Osteoblast (primary cell): Measurements from ENCODE around the gene CHRM2. TPM values are rescaled to one million over a fixed set of nuclear protein-coding genes. Genes with fewer than 3 reads are reported as not detected.

Experiments
- DNase-seq: peaks from one replicate; pipeline ENCODE4 v3.0.0; 2011; ENCODE audit warnings: low spot score, mixed read lengths; ENCODE audit not compliant: insufficient read length; ENCODE audit errors: missing footprints
- H2AFZ ChIP-seq: 2 replicates; pipeline ENCODE4 v1.6.0; 2011; ENCODE audit warnings: mild to moderate bottlenecking, low read length
- H3K27ac ChIP-seq: 2 replicates; pipeline ENCODE4 v1.5.1; 2011; ENCODE audit warnings: mild to moderate bottlenecking, low read depth, low read length, moderate library complexity
- H3K27me3 ChIP-seq: 2 replicates; pipeline ENCODE4 v1.6.0; 2012; ENCODE audit warnings: mild to moderate bottlenecking, control low read depth, inconsistent platforms, low read length, moderate library complexity; ENCODE audit not compliant: insufficient read depth
- H3K36me3 ChIP-seq: 2 replicates; pipeline ENCODE4 v1.5.1; 2011; ENCODE audit warnings: mild to moderate bottlenecking, low read length, control low read depth, moderate library complexity; ENCODE audit not compliant: insufficient read depth
- H3K4me1 ChIP-seq: 2 replicates; pipeline ENCODE4 v1.5.1; 2011; ENCODE audit warnings: mild to moderate bottlenecking, low read length, control low read depth, moderate library complexity; ENCODE audit not compliant: insufficient read depth
- H3K4me2 ChIP-seq: 2 replicates; pipeline ENCODE4 v1.6.0; 2011; ENCODE audit warnings: mild to moderate bottlenecking, low read length; ENCODE audit not compliant: insufficient read depth
- H3K4me3 ChIP-seq: fragments of 200-600 bp; sonication (generic); 3 replicates; pipeline ENCODE4 v1.5.1; 2012; ENCODE audit warnings: mild to moderate bottlenecking, low read length, inconsistent platforms; ENCODE audit not compliant: insufficient read depth
- H3K79me2 ChIP-seq: 2 replicates; pipeline ENCODE4 v1.6.0; 2012; ENCODE audit warnings: mild to moderate bottlenecking, low read length, control low read depth, inconsistent platforms; ENCODE audit not compliant: insufficient read depth
- H3K9me3 ChIP-seq: 2 replicates; pipeline ENCODE4 v1.5.1; 2011; ENCODE audit warnings: low read depth, low read length, control low read depth
- H4K20me1 ChIP-seq: 2 replicates; pipeline ENCODE4 v1.6.0; 2012; ENCODE audit warnings: mild to moderate bottlenecking, low read length, control low read depth; ENCODE audit not compliant: insufficient read depth
- total RNA-seq: library from RNA; depleted of rRNA; stranded (reverse); fragments of >200 nt; gene quantifications from 2 replicates; pipeline ENCODE4 v1.2.3, GENCODE V29; 2012
- TF ChIP-seq, protein P1 (sequence below): IDR thresholded peaks from 2 replicates; pipeline ENCODE4 v1.5.1; 2011; ENCODE audit warnings: mild to moderate bottlenecking, low read depth, low read length, moderate library complexity; ENCODE audit errors: extremely low read depth

CHRM2 gene
- total RNA-seq, 1 donor = under 0.01 TPM

DNA sequence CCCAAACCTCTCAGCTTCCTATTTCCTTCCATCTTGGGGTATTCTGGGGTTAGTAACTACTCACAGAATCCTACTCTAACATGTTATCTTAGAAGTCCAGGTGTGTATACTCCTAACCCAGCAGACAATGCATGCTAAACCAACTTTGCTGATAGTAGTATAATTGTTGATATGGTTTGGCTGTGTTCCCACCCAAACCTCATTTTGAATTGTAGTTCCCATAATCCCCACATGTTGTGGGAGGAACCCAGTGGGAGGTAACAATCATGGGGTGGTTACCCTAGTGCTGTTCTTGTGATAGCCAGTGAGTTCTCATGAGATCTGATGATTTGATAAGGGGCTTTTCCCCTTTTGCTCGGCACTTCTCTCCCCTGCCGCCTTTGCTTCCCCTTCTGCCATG is 135.1 kb downstream of the CHRM2 start:
- H3K36me3 ChIP-seq = no peaks in the 10 kb centered on the region
- no peaks in the 10 kb centered on the region for H3K27me3 ChIP-seq
- no peak overlapping the region for H3K4me3 ChIP-seq
- no peaks in the 10 kb centered on the region for H3K79me2 ChIP-seq
- no peak overlapping the region for H3K4me2 ChIP-seq
- H2AFZ ChIP-seq = no peak overlapping the region
- no peaks in the 10 kb centered on the region for H4K20me1 ChIP-seq
- H3K9me3 ChIP-seq = no peaks in the 10 kb centered on the region
- no peak for DNase-seq
- TF ChIP-seq, protein P1, sequence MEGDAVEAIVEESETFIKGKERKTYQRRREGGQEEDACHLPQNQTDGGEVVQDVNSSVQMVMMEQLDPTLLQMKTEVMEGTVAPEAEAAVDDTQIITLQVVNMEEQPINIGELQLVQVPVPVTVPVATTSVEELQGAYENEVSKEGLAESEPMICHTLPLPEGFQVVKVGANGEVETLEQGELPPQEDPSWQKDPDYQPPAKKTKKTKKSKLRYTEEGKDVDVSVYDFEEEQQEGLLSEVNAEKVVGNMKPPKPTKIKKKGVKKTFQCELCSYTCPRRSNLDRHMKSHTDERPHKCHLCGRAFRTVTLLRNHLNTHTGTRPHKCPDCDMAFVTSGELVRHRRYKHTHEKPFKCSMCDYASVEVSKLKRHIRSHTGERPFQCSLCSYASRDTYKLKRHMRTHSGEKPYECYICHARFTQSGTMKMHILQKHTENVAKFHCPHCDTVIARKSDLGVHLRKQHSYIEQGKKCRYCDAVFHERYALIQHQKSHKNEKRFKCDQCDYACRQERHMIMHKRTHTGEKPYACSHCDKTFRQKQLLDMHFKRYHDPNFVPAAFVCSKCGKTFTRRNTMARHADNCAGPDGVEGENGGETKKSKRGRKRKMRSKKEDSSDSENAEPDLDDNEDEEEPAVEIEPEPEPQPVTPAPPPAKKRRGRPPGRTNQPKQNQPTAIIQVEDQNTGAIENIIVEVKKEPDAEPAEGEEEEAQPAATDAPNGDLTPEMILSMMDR = no peak
- H3K27ac ChIP-seq = no peak overlapping the region
- H3K4me1 ChIP-seq = peaks cover 21% of the 10 kb centered on the region

DNA sequence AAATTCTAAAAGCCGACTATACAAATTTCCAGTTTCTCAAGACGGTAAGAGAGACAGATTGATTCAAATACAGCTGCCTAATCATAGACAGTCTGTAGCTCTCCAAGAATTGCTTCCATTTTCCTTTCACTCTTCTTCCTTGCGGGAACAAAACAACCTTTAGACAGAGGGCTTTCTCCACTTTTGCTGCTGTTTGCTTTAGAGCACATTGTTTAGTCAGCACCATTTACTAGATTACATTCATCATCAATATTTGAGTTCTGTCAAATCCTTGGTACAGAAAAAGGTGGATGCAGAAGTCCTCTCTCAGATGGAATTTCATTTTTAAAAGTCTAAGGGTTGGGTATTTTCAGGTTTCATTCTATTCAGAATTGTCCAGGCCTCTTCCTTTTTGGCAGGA is 137.4 kb downstream of the CHRM2 start:
- no peak overlapping the region for H3K27ac ChIP-seq
- H3K36me3 ChIP-seq = no peaks in the 10 kb centered on the region
- H3K27me3 ChIP-seq = no peaks in the 10 kb centered on the region
- no peaks in the 10 kb centered on the region for H3K79me2 ChIP-seq
- no peak overlapping the region for H2AFZ ChIP-seq
- no peak overlapping the region for H3K4me3 ChIP-seq
- H4K20me1 ChIP-seq = no peaks in the 10 kb centered on the region
- no peaks in the 10 kb centered on the region for H3K9me3 ChIP-seq
- TF ChIP-seq, protein P1 = no peak
- no peak overlapping the region for H3K4me2 ChIP-seq
- H3K4me1 ChIP-seq = peaks cover 19% of the 10 kb centered on the region
- no peak for DNase-seq

DNA sequence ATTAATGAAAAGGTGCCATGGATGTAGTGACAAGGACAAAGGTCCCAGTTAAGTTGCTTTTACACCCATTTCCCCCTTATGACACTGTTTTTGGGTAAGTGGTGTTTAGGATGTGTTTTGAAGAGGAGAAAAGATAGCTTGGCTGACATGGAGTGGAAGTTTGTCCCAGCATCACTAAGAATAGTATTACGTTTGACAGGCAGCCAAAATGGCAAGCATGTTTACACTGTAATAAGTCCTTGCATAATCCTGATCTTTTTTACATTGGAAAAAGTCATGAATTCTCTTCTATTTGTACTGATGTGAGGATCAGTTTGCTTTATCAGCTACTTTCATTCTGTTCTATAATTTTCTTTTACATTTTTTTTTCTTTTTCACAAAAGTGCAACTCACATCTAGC is 137.8 kb downstream of the CHRM2 start:
- Histone ChIP-seq H3K4me2 (peak overlapping the region; percentile 8), H3K27me3 (no peaks in the 10 kb centered on the region), H3K4me3 (no peak overlapping the region), H3K4me1 (peaks cover 15% of the 10 kb centered on the region), H3K79me2 (no peaks in the 10 kb centered on the region), H3K27ac (no peak overlapping the region), H3K9me3 (no peaks in the 10 kb centered on the region), H2AFZ (no peak overlapping the region), H4K20me1 (no peaks in the 10 kb centered on the region), H3K36me3 (no peaks in the 10 kb centered on the region)
- TF ChIP-seq, protein P1 = no peak
- DNase-seq = no peak

DNA sequence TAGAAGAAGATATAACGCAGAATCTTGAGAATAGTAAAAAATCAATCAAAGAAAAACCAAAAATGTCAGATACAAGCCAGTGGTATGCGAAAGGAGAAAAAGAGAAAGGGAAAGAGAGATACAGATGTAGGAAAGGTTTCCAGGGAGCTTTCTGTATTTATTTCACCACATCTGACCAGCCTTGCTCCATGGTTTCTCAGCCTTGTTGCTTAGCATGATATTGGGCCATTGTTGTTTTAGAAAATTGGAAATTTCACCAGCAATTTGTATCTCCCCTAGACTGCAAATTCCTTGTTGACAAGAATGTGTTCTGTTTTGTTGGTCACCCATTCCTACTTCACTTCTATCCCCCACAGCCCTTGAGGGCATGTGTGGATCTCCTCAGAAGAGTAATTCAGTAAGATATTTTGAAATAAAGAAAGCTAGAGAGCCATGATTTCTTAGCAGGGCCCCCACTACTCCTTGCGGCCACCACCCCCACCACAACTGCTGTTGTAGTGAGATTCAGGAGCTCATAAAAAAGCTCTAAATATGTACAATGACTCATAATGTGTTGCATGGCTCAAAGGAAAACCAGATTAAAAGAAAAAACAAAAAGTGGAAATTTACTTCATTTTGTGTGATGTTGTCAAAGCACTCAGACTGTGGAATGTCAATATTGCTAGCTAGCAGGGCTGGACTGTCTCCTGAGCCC is 138.7 kb downstream of the CHRM2 start:
- Histone ChIP-seq H4K20me1 (no peaks in the 10 kb centered on the region), H3K9me3 (no peaks in the 10 kb centered on the region), H3K27ac (no peak overlapping the region), H3K4me3 (no peak overlapping the region), H3K4me2 (peak overlapping the region; percentile 8), H3K36me3 (no peaks in the 10 kb centered on the region), H2AFZ (peak overlapping the region; percentile 9), H3K4me1 (peaks cover 12% of the 10 kb centered on the region), H3K79me2 (no peaks in the 10 kb centered on the region), H3K27me3 (no peaks in the 10 kb centered on the region)
- TF ChIP-seq, protein P1 = no peak
- DNase-seq = peak; percentile 38
